MM.1S (cell line): ENCODE data around the gene CDC14C.
"Not testable (repeated sequence)": the region's sequence is repeated elsewhere in the genome, so short reads cannot be mapped to it uniquely, and the experiment has no call there.

Experiments
- DNase-seq: peaks from one replicate; pipeline ENCODE4 v3.0.0-alpha.2; 2015
- H2AFZ ChIP-seq: fragments of 300-600 bp; sonication (generic); 2 replicates; pipeline ENCODE4 v1.6.0; 2016; ENCODE audit warnings: antibody characterized with exemption, low read length
- H3F3A ChIP-seq: fragments of 300-600 bp; sonication (generic); 2 replicates; pipeline ENCODE4 v1.6.1; 2016; ENCODE audit warnings: mild to moderate bottlenecking, antibody characterized with exemption, low read length, moderate library complexity, mixed read lengths; ENCODE audit not compliant: insufficient read depth
- H3K27ac ChIP-seq: fragments of 300-600 bp; sonication (generic); 2 replicates; pipeline ENCODE4 v1.5.1; 2016; ENCODE audit warnings: mild to moderate bottlenecking, low read length
- H3K27me3 ChIP-seq: fragments of 300-600 bp; sonication (generic); replicated peaks from 2 replicates; pipeline ENCODE4 v1.6.0; 2016; ENCODE audit warnings: low read length; ENCODE audit not compliant: insufficient read depth
- H3K36me3 ChIP-seq: fragments of 300-600 bp; sonication (generic); replicated peaks from 2 replicates; pipeline ENCODE4 v1.6.1; 2016; ENCODE audit warnings: mild to moderate bottlenecking, low read length, mixed read lengths; ENCODE audit not compliant: insufficient read depth
- H3K4me1 ChIP-seq: fragments of 300-600 bp; sonication (generic); 2 replicates; pipeline ENCODE4 v1.6.1; 2016; ENCODE audit warnings: low read length, mixed read lengths
- H3K4me2 ChIP-seq: fragments of 300-600 bp; sonication (generic); 2 replicates; pipeline ENCODE4 v1.6.0; 2016; ENCODE audit warnings: low read depth, low read length
- H3K4me3 ChIP-seq: fragments of 300-600 bp; sonication (generic); 2 replicates; pipeline ENCODE4 v1.5.1; 2016; ENCODE audit warnings: low read length, mixed read lengths
- H3K79me2 ChIP-seq: fragments of 300-600 bp; sonication (generic); 2 replicates; pipeline ENCODE4 v1.6.1; 2016; ENCODE audit warnings: mixed run types, low read length, mixed read lengths
- H3K9ac ChIP-seq: fragments of 300-600 bp; sonication (generic); 2 replicates; pipeline ENCODE4 v1.6.1; 2016; ENCODE audit warnings: low read length, mixed read lengths
- H3K9me2 ChIP-seq: fragments of 300-600 bp; sonication (generic); replicated peaks from 2 replicates; pipeline ENCODE4 v1.6.1; 2016; ENCODE audit warnings: mild to moderate bottlenecking, low read length, mixed read lengths; ENCODE audit not compliant: insufficient read depth
- H3K9me3 ChIP-seq: fragments of 300-600 bp; sonication (generic); replicated peaks from 2 replicates; pipeline ENCODE4 v1.6.1; 2016; ENCODE audit warnings: mild to moderate bottlenecking, low read length, mixed read lengths; ENCODE audit not compliant: insufficient read depth
- H4K20me1 ChIP-seq: fragments of 300-600 bp; sonication (generic); 2 replicates; pipeline ENCODE4 v1.6.1; 2016; ENCODE audit warnings: mild to moderate bottlenecking, low read length, moderate library complexity, mixed read lengths; ENCODE audit not compliant: insufficient read depth
- EZH2 ChIP-seq: fragments of 300-600 bp; sonication (generic); optimal IDR thresholded peaks from 2 replicates; pipeline ENCODE3; 2017; ENCODE audit warnings: low read depth, mild to moderate bottlenecking, antibody characterized with exemption, low read length, mixed read lengths
- EZH2phosphoT487 ChIP-seq: fragments of 300-600 bp; sonication (generic); IDR thresholded peaks from 2 replicates; pipeline ENCODE4 v1.6.1; 2018; ENCODE audit warnings: antibody characterized with exemption, low read length
- TF ChIP-seq, protein P1 (sequence below): fragments of 300-600 bp; sonication (generic); IDR thresholded peaks from 2 replicates; pipeline ENCODE4 v1.5.1; 2016; ENCODE audit warnings: antibody characterized with exemption, low read length, mixed read lengths

The CDC14C gene

DNA sequence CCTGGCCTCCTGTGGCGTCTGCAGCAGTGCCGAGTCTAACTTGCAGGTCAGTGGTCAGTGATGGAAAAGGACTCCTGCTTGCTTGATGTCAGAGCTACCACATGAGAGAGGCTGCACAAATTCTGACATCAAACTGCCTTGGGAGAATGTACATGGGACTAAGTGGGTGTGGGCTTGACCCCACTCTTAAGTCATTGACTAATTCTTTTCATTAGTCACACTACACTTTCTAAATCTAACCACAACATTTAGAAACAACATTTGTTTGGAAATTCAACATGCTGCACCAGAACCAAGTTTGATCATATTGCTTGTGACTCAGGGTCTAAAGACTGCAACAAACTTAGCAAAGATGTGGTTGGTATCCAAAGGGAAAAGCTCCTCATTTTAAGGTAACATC lies 24.4 kb upstream of the CDC14C start:
- no peak overlapping the region for H3K4me2 ChIP-seq
- no peaks in the 10 kb centered on the region for H3K27me3 ChIP-seq
- H3K4me3 ChIP-seq = no peak overlapping the region
- no peak overlapping the region for H3K27ac ChIP-seq
- H3K79me2 ChIP-seq = no peaks in the 10 kb centered on the region
- H4K20me1 ChIP-seq = no peaks in the 10 kb centered on the region
- no peaks in the 10 kb centered on the region for H3K9me2 ChIP-seq
- no peak overlapping the region for H3K9ac ChIP-seq
- no peak overlapping the region for H2AFZ ChIP-seq
- H3K36me3 ChIP-seq = no peaks in the 10 kb centered on the region
- H3K9me3 ChIP-seq = no peaks in the 10 kb centered on the region
- H3F3A ChIP-seq = no peaks in the 10 kb centered on the region
- H3K4me1 ChIP-seq = no peaks in the 10 kb centered on the region
- TF ChIP-seq EZH2 = no peak
- TF ChIP-seq EZH2phosphoT487 = no peak
- TF ChIP-seq, protein P1, sequence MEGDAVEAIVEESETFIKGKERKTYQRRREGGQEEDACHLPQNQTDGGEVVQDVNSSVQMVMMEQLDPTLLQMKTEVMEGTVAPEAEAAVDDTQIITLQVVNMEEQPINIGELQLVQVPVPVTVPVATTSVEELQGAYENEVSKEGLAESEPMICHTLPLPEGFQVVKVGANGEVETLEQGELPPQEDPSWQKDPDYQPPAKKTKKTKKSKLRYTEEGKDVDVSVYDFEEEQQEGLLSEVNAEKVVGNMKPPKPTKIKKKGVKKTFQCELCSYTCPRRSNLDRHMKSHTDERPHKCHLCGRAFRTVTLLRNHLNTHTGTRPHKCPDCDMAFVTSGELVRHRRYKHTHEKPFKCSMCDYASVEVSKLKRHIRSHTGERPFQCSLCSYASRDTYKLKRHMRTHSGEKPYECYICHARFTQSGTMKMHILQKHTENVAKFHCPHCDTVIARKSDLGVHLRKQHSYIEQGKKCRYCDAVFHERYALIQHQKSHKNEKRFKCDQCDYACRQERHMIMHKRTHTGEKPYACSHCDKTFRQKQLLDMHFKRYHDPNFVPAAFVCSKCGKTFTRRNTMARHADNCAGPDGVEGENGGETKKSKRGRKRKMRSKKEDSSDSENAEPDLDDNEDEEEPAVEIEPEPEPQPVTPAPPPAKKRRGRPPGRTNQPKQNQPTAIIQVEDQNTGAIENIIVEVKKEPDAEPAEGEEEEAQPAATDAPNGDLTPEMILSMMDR = no peak
- no peak for DNase-seq

DNA sequence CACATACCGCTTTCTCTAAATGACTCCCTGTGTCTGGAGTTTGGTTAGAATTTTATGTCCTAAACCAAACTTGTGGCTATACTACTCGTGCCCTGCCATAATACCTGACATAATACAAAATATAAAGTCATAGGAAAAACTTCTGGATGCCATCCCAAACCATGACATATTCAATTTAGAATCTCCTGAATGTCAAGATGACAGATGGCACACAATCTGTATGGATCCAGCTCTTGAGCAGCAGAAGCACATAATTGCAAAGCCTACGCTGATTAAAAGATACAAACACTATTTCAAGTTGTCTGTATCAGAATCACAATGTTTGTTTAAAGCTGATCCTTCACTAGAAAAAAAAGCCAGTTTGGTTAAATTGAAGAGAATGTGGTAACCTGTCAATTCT lies 22.4 kb upstream of the CDC14C start:
- Histone ChIP-seq H3K27me3 (no peaks in the 10 kb centered on the region), H3F3A (no peaks in the 10 kb centered on the region), H3K4me1 (no peaks in the 10 kb centered on the region), H3K27ac (no peak overlapping the region), H3K79me2 (no peaks in the 10 kb centered on the region), H3K9me2 (no peaks in the 10 kb centered on the region), H3K9me3 (no peaks in the 10 kb centered on the region), H2AFZ (no peak overlapping the region), H3K36me3 (no peaks in the 10 kb centered on the region), H3K4me3 (no peak overlapping the region), H3K9ac (no peak overlapping the region), H4K20me1 (no peaks in the 10 kb centered on the region), H3K4me2 (no peak overlapping the region)
- TF ChIP-seq EZH2phosphoT487 (no peak), EZH2 (no peak)
- TF ChIP-seq, protein P1 = no peak
- no peak for DNase-seq

DNA sequence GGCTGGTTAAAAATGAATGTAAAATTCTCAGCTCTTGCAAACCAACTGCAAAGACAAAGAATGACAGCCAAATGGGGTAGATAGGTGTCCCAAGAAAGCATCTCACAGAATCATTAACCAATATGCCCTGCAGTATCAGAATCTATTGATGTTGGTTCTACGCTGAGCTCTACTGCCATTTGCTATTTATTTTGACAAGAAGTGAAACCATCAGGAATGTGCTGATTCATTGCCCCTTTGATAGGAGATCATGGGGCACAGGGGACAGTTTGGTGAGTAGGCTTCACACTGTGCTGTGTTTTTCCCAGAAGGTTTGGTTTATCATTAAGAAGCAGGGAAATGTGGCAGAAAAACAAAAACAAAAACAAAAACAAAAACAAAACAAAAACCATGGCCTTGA lies 19.4 kb upstream of the CDC14C start:
- no peak overlapping the region for H3K4me3 ChIP-seq
- H3K27ac ChIP-seq = no peak overlapping the region
- no peaks in the 10 kb centered on the region for H4K20me1 ChIP-seq
- no peak for TF ChIP-seq EZH2
- TF ChIP-seq EZH2phosphoT487 = no peak
- TF ChIP-seq, protein P1 = no peak
- peak overlapping the region; percentile 14; the same call in 1 of the 2 replicates for H3K4me2 ChIP-seq
- H3K9me3 ChIP-seq = no peaks in the 10 kb centered on the region
- no peaks in the 10 kb centered on the region for H3K4me1 ChIP-seq
- H3K9ac ChIP-seq = no peak overlapping the region
- H3K27me3 ChIP-seq = no peaks in the 10 kb centered on the region
- H3K79me2 ChIP-seq = no peaks in the 10 kb centered on the region
- H3K36me3 ChIP-seq = no peaks in the 10 kb centered on the region
- H2AFZ ChIP-seq = 0 out of 2 replicates have a peak overlapping the region, but pooled peaks have one; percentile 38
- H3F3A ChIP-seq = no peaks in the 10 kb centered on the region
- no peaks in the 10 kb centered on the region for H3K9me2 ChIP-seq
- no peak for DNase-seq

DNA sequence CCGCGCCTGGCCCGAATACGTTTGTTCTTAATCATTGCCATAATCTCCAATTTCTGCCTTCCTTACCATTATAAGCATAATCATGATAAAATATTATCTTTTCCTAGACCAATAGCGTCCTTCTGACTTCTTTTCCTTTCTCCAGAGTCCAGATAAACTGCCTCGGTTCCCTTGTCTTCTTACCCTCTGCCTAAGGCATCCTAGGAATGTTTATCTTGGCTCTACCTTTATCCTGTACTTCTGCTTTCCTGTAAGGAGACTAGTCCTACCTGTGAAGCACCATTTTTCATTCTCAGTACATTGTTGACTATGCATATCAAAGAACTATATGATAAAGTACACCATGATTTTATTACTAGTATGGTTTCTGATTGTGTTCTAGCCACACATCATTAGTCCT lies 18.7 kb upstream of the CDC14C start:
- H3K4me1 ChIP-seq, H4K20me1 ChIP-seq, H3K27me3 ChIP-seq, H3F3A ChIP-seq, H3K9ac ChIP-seq, H2AFZ ChIP-seq, H3K79me2 ChIP-seq, H3K27ac ChIP-seq, H3K4me2 ChIP-seq, H3K9me3 ChIP-seq, H3K36me3 ChIP-seq, DNase-seq, H3K4me3 ChIP-seq, H3K9me2 ChIP-seq: not testable (repeated sequence)

DNA sequence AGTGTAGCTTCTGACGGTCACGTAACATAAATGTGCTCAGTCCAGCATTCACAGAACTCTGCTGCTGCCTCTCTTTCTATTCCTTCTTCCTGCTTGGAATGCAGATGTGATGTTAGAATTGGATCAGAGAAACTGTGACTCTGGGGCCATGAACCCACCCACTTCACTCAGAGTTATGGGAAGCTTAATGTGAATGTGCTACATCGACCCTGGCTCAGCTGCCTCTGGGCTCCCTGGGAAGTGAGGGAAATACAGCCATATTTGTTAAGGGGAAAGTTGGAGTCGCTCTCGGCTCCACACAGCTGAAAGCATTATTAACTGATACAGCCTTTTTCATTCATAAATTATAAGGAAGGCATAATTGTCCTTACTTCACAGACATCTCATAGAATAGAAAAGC lies 14.5 kb upstream of the CDC14C start:
- H3K4me2 ChIP-seq, H3F3A ChIP-seq, H3K9ac ChIP-seq, H3K4me3 ChIP-seq, H2AFZ ChIP-seq, H4K20me1 ChIP-seq, DNase-seq, H3K4me1 ChIP-seq, H3K27me3 ChIP-seq, H3K9me3 ChIP-seq, H3K27ac ChIP-seq, H3K79me2 ChIP-seq, H3K9me2 ChIP-seq, H3K36me3 ChIP-seq: not testable (repeated sequence)
